PC-3 (cell line): Measurements from ENCODE around the gene AFF1.

Source experiments
- CTCF ChIP-seq: fragments of 300-600 bp; sonication (generic); conservative IDR thresholded peaks from 2 replicates; pipeline ENCODE4 v1.5.1; 2017; ENCODE audit warnings: antibody characterized with exemption, low read depth, mild to moderate bottlenecking, low read length
- EZH2phosphoT487 ChIP-seq: fragments of 300-600 bp; sonication (generic); IDR thresholded peaks from 2 replicates; pipeline ENCODE4 v1.6.1; 2018; ENCODE audit warnings: mild to moderate bottlenecking, antibody characterized with exemption, low read length, borderline replicate concordance

DNA sequence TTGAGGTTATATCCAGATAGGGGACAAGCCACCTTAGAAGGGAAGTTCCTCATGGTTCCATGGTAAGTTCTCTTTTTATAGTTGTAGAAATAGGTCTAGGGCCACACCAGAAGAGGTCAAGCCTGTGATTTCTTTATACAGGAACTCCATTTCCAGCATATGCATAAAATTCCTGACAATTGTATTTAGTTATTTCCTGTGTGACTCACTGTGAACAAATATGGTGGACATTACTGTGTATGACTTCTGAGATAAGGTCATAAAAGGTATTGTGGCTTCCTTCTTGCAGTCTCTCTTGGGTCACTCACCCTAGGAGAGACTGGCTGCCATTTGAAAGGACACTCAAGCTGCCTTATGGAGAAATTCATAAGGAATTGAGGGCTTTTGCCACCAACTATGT, 40.4 kb upstream of the AFF1 start:
- TF ChIP-seq EZH2phosphoT487 (no peak), CTCF (no peak)
